NCI-H2107 treated with DMSO at 0.1 percent for 48 hours (cell line): ENCODE results near the gene RPN2.

Source experiments
- DNase-seq: peaks from one replicate; lab custom pipeline; 2025; ENCODE audit not compliant: unreplicated experiment; lab: John Stamatoyannopoulos, UW

Gene RPN2

GRCh38 chr20:37262505-37262904, 83.4 kb downstream of the RPN2 start:
- DNase-seq = no peak

GRCh38 chr20:37263686-37264085, 84.6 kb downstream of the RPN2 start:
- DNase-seq = no peak

DNA sequence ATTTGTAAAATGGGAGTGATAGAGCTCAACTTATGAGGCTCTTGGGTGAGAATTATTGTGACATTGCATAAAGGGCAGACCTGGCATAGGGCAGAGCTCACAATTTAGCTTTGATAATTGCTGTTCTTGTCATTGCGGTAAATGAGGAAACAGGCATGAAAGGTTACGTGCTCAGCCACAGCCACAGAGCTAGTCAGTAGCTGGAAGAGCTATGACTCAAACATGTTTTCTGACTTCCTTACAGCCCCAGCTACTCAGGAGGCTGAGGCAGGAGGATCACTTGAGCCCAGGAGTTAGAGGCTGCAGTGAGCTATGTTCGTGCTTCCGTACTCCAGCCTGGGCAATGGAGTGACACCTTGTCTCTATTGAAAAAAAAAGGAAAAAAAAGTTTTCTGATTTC, 86.0 kb downstream of the RPN2 start:
- no peak for DNase-seq

- no peak for DNase-seq
These were observed 88.0 kb downstream of the RPN2 start for GRCh38 chr20:37266940-37267666.

DNA sequence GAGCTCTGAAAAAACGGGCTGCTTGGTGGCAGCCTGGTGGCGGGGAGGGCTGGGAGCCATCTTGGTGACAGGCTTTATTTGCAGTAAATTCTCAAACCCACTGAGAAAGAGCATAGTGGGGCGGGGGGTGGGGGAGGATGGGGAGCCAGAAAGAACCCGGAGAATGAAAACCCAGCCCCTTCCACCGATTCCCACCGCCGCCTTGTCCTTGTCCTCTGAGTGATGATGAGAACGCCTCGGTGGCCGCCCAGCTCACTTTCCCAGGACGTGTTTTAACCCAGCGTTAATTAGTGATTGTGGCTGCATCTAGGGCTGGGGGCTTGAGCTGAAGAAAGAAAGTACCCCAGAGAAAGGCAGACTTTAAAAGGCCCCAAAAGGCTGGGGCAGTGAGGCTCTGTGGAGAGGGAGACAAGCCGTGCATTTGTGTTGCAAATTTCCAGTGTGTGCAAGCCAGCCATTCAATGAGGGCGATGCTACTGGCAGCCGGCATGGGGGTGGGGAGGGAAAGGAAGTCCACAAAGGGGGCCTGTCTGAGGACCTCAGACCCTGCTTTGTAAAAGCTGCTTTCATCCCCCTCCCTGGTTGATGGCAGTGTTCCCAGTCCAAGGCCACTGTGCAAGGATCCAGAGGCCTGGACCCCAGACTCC, 88.7 kb downstream of the RPN2 start:
- DNase-seq = no peak

GRCh38 chr20:37270576-37271420, 91.7 kb downstream of the RPN2 start:
- no peak for DNase-seq

DNA sequence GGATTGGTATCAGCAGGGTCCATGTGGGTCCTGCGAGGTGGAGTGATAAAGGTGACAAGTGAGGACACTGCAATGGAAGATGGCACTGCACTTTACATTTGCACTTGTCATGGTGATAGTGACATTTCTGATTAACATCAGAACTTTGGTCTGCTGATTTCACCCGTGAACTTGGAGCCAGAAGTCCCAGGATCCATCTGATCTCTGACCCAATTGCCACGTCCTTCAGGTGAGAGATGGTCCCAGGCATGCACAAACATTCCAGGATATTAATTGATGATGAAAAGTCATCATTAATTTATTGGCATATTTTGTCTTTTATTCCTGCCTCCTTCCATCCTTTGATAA, 92.3 kb downstream of the RPN2 start:
- DNase-seq = no peak

DNA sequence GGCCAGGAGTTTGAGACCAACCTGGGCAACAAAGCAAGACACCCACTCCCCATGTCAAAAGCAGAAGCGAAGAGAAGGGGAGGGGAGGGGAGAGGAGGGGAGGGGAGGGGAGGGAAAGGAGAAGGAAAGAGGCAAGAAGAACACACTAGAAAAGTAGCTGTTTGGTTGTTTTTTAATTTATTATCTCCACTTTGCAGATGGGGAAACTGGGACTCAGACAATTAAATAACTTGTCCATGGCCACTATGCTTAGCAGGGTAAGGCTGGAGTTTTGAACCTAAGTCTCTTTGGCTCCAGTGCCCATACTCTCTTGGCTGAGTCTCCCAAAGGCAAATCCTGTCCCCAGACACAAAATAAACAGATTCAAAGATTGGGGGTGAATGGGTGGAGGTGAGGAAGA, 94.9 kb downstream of the RPN2 start:
- no peak for DNase-seq

DNA sequence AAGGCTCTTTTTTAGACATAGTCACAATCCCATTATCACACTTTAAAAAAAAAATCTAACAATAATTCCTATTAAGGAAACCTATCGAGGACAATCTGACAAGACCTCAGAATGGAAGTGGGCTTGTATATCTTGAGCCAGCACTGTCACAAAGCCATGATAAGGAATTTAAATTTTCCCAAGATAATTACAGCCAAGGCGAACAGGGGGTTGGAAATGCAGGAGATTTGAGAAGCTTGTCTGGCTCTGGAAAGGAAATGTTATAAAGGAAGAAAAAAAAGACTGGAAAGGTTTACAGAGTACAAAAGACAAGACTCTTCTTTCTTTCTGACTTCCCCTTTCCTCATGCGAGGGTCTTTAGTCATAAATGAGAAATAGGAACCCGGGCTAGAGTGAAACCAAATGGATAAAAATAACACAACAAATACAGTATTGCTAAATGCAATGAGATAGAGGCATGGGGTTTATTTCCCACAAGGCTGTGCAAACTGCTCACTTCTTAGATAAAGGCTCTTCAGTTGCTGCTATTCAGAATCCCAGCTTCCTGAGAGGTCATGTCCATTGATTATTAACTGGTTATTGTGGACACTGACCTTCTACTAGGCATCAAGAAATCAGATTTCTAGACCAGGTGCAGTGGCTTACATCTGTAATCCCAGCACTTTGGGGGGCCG, 95.9 kb downstream of the RPN2 start:
- no peak for DNase-seq

- DNase-seq = peak; percentile 81
These were observed 97.5 kb downstream of the RPN2 start for GRCh38 chr20:37276494-37277252.

DNA sequence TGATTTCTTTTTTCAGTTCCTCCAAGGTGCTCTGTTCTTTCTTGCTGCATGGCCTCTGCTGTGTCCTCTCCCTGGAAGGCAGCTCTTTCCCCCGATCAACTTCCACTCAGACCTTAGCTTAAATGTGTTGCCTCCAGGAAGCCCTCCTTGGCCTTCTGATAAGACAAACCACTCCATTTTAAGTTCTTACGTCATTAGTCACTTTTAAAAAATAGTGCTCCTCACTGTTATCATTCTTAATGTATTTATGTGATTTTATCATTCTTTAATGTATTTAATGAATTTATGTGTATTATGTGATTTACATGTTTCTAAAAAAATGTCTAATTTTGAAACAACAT, 98.1 kb downstream of the RPN2 start:
- no peak for DNase-seq

- no peak for DNase-seq
These were observed 99.9 kb downstream of the RPN2 start for GRCh38 chr20:37278966-37279590.

DNA sequence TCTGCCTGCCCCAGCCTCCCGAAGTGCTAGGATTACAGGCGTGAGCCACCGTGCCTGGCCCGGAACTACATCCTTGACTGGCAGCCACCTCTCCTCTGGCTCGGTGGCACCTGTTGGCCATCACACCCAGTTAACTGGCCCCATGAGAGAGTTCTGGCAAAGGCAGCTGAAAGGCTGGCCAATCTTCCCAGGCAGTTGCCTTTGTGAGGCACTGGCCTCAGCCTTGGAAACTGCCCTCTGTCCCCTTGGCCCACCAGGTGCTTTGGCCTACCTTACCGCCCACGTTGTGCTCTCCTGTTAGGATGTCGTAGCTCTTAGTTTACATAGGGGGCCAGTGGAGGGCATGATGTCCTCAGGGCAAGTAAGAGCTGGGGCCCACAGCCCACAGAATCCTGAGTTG, 100.7 kb downstream of the RPN2 start:
- no peak for DNase-seq

DNA sequence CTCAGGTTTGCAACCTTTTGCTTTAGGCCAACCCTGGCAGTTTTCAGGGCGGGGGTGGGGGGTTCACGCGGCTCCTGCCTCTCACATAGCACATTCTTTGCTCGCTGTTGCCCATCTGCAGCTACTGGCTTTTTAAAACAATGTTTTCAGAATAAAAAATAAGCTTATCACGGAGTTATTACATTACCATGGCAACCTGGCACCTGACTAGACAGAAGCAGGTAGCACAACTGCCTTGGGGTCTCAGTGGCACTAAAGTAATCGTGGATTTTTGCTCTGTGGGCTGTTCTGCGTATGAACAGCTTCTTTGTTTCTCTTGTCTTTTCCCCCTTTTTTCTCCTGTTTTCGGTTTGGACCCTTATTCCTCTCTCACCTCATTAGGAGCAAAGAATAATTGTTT, 101.3 kb downstream of the RPN2 start:
- no peak for DNase-seq

DNA sequence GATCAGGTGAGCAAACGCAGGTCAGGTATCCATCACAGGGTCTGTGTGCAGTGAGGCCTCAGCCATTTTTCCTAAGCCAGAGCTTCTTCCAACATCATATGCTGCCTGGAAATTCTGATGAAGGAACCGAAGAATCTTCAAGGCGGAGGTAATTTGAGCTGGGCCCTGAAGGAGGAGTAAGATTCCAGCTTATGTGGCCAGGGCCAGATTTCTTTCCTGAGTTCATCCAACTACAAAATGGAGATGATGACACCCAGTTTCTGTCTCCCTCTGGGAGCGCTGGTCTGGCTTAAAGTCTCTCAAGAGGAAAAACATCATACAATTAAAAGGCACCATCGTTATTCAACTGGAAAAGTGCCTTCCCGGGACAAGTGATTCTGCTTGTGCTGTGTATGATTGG, 103.4 kb downstream of the RPN2 start:
- no peak for DNase-seq

DNA sequence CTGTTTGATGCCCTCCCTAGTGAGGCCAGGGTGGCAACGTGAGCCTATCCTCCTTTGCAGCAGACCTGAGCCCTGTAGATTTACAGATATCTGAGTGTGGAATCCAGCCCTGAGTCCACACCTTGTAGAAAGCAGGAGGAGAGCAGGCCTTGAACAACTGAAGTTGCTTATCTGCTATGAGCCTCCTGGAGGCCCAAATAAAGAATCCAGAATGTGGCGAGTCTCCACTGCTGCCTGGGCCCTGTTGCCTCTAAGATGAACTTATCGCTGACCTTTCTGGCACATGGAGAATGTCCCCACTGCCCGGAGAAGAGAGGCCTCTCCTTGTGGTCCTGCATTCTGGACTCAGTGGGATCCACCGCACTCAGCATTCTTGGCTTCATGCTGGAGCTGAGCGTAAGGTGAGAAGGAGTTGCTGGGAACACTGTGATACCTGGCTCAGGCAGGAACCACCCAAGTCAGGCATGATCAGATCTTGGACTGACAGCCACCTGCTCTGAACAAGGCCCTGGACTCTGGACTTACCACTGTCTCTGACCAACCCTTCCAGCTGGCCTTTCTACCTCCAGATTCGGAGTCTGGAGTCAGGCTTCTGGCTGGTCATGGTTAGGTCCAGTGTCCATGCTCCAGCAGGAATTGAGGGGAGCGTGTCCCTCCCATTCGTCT, 104.5 kb downstream of the RPN2 start:
- no peak for DNase-seq

GRCh38 chr20:37284691-37285161, 105.6 kb downstream of the RPN2 start:
- DNase-seq = no peak

GRCh38 chr20:37285664-37286374, 106.7 kb downstream of the RPN2 start:
- DNase-seq = peak; percentile 62

- no peak for DNase-seq
These were observed 109.0 kb downstream of the RPN2 start for GRCh38 chr20:37288091-37288490.
